ENCODE results near the gene NAT14.
"Not testable (repeated sequence)": the region's sequence is repeated elsewhere in the genome, so short reads cannot be mapped to it uniquely, and the experiment has no call there.

The NAT14 gene

DNA sequence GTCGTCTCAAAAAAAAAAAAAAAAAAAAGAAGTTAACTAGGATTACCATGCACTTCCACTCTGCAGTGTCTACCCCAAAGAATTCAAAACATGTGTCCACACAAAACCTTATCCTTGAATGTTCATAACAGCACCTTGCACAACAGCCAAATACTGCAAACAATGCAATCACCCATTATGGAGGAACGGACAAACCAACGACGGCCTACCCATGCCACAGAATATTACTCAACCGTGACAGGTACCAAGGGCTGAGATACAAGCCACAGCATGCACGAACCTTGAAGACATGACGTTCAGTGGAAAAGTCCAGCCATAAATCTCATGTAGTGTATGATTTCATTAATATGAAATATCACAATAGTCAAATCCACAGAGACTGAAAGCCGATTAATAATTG lies 38.9 kb upstream of the NAT14 start:
- ChIA-PET POLR2A (no interaction called here), CTCF (no interaction called here)
- TF ChIP-seq LEF1 (IDR thresholded peaks at IDR 0.05; ENCODE audit: borderline replicate concordance) = no peak
- TF ChIP-seq ELF4 (IDR thresholded peaks at IDR 0.05) = no peak
- TF ChIP-seq, protein P1, sequence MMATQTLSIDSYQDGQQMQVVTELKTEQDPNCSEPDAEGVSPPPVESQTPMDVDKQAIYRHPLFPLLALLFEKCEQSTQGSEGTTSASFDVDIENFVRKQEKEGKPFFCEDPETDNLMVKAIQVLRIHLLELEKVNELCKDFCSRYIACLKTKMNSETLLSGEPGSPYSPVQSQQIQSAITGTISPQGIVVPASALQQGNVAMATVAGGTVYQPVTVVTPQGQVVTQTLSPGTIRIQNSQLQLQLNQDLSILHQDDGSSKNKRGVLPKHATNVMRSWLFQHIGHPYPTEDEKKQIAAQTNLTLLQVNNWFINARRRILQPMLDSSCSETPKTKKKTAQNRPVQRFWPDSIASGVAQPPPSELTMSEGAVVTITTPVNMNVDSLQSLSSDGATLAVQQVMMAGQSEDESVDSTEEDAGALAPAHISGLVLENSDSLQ (IDR thresholded peaks at IDR 0.05) = no peak
- TF ChIP-seq FOXK2 (IDR thresholded peaks at IDR 0.05) = no peak
- no peak for TF ChIP-seq HDGF (IDR thresholded peaks at IDR 0.05; ENCODE audit: borderline replicate concordance)
- no peak for TF ChIP-seq ZNF384 (IDR thresholded peaks at IDR 0.05)
- no peak for TF ChIP-seq BHLHE40 (IDR thresholded peaks at IDR 0.05; ENCODE audit: borderline replicate concordance)
- TF ChIP-seq NFRKB (IDR thresholded peaks at IDR 0.05) = no peak
- no peak for DNase-seq (ENCODE audit: extremely low spot score)

DNA sequence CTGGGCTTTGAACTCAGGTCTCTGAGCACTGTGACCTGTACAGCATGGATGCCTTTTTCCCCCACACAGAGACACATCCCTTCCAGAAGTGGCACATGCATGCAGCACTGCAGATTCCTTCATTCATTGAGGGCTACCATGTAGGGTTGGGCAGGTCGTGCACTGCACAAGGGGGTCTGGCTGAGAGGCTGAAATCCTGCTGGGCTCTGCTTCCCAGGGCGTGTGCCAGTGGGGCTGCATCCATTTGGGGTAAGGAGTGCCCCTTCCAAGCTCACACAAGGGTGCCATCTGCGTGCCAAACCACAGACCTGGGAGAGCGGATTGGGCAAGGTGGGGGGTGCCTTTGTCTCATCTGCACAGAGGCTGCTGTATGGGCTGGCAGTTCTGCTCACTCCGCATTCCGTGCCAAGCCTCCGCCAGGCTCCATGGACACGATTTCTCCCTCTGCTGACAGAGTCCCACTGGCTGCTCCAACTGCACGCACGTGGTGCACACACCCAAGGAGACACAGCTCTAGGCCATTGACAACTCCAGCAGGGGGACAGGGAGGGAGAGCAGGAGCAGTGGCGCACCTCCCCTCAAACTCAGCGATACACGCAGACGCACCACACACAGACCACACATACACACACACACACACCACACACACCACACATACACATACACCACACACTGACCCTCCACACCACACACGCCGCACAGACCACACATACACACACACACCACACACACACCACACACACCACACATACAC lies 37.4 kb upstream of the NAT14 start:
- ChIA-PET POLR2A (no interaction called here), CTCF (no interaction called here)
- TF ChIP-seq HDGF (IDR thresholded peaks at IDR 0.05; ENCODE audit: borderline replicate concordance) (no peak), ELF4 (IDR thresholded peaks at IDR 0.05) (no peak), FOXM1 (IDR thresholded peaks at IDR 0.05; ENCODE audit: borderline replicate concordance) (no peak), FOXA1 (IDR thresholded peaks at IDR 0.05) (no peak), FOXK2 (IDR thresholded peaks at IDR 0.05) (no peak), LEF1 (IDR thresholded peaks at IDR 0.05; ENCODE audit: borderline replicate concordance) (no peak), BHLHE40 (IDR thresholded peaks at IDR 0.05; ENCODE audit: borderline replicate concordance) (no peak), ARNT (IDR thresholded peaks at IDR 0.05) (no peak), SP1 (IDR thresholded peaks at IDR 0.05) (no peak), NFRKB (IDR thresholded peaks at IDR 0.05) (no peak), L3MBTL2 (conservative IDR thresholded peaks at IDR 0.05) (no peak), SUZ12 (IDR thresholded peaks at IDR 0.05) (no peak), ZNF384 (IDR thresholded peaks at IDR 0.05) (no peak), CTBP1 (IDR thresholded peaks at IDR 0.05; ENCODE audit: borderline replicate concordance) (no peak), TARDBP (IDR thresholded peaks at IDR 0.05) (no peak)
- TF ChIP-seq, protein P1 (IDR thresholded peaks at IDR 0.05) = no peak
- DNase-seq (ENCODE audit: extremely low spot score) = no peak

DNA sequence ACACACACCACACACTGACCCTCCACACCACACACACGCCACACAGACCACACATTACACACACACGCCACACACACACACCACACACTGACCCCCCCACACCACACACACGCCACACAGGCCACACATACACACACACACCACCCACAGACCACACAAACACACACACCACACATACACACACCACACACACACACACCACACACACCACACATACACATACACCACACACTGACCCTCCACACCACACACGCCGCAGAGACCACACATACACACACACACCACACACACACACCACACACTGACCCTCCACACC lies 36.9 kb upstream of the NAT14 start:
- DNase-seq (ENCODE audit: extremely low spot score); CTCF ChIA-PET; POLR2A ChIA-PET: not testable (repeated sequence)

DNA sequence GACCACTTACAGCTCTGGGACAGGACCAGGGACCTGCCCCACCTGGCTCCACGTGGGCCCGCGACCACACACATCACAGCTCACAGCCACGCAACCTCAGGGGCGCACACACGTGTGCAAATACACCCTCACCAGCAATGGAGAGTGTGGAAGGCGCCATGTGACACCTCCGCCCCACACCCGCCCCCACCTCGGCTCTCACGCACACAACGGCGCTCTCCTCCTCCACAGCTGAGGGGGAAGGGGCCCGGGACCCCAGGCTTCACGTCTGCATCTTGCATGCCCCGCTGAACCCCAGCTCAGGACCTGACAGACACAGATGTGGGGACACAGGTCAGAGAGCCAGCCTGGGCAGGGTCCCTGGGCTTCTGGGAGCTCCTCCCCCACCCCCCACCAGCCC lies 35.5 kb upstream of the NAT14 start:
- TF ChIP-seq L3MBTL2 (conservative IDR thresholded peaks at IDR 0.05) (no peak), ZNF384 (IDR thresholded peaks at IDR 0.05) (no peak), FOXK2 (IDR thresholded peaks at IDR 0.05) (no peak), ARNT (IDR thresholded peaks at IDR 0.05) (no peak), BHLHE40 (IDR thresholded peaks at IDR 0.05; ENCODE audit: borderline replicate concordance) (no peak), HDGF (IDR thresholded peaks at IDR 0.05; ENCODE audit: borderline replicate concordance) (no peak), ELF4 (IDR thresholded peaks at IDR 0.05) (no peak), FOXA1 (IDR thresholded peaks at IDR 0.05) (no peak), TARDBP (IDR thresholded peaks at IDR 0.05) (no peak), SP1 (IDR thresholded peaks at IDR 0.05) (no peak), FOXM1 (IDR thresholded peaks at IDR 0.05; ENCODE audit: borderline replicate concordance) (no peak), LEF1 (IDR thresholded peaks at IDR 0.05; ENCODE audit: borderline replicate concordance) (no peak), CTBP1 (IDR thresholded peaks at IDR 0.05; ENCODE audit: borderline replicate concordance) (no peak), NFRKB (IDR thresholded peaks at IDR 0.05) (no peak), SUZ12 (IDR thresholded peaks at IDR 0.05) (no peak)
- TF ChIP-seq, protein P1 (IDR thresholded peaks at IDR 0.05) = no peak
- no peak for DNase-seq (ENCODE audit: extremely low spot score)
- CTCF ChIA-PET = no interaction called here
- POLR2A ChIA-PET = interaction anchor here (1.2 kb wide), 1 partner anchor 27 kb away, joined by 3 read pairs; the partner anchor contains the start of gene ZNF628

DNA sequence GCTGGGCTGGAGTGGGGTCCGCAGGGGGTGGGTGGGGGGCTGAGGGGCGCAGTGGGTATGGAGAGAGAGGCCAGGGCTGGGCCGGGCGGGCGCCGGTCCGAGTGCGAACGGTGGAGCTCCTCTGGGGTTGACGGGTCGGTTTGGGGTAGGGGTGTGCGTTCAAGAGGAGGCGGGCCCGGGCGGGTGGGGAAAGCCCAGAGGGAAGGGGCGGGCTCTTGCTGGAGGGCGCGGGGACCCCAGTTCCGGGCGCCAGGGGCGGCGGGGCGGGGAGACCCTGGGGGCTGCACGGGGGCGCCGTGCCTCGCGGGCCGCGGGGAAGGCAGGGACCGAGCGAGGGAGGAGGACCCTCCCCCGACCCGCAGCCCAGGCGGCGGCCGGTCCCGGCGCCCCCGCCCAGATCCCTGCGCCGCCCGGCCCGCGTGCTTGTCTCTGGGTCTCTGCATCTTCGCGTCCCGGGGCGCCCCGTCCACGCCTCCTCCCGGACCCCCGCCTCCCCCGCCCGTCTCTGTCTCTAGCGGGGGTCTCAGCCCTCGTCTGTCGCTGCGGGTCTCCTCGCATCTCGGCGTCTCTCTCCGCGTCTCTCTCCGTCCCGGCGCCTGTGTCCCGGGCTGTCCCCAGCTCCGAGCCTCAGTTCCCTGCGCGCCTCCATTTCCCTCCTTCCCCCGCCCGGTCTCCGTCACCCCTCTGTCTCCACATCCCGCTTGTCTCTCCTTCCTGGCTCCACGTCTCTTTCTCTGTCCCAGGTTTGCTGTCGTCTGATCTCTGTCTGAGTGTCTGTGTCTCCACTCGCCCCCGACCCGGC lies 33.6 kb upstream of the NAT14 start:
- ChIA-PET CTCF (no interaction called here), POLR2A (interaction anchor here (0.9 kb wide), 1 partner anchor 11 kb away, joined by 3 read pairs; the partner anchor contains the start of gene ISOC2)
- no peak for DNase-seq (ENCODE audit: extremely low spot score)
- TF ChIP-seq NFRKB (IDR thresholded peaks at IDR 0.05) (no peak), CTBP1 (IDR thresholded peaks at IDR 0.05; ENCODE audit: borderline replicate concordance) (no peak), BHLHE40 (IDR thresholded peaks at IDR 0.05; ENCODE audit: borderline replicate concordance) (no peak), FOXM1 (IDR thresholded peaks at IDR 0.05; ENCODE audit: borderline replicate concordance) (no peak), FOXA1 (IDR thresholded peaks at IDR 0.05) (no peak), SUZ12 (IDR thresholded peaks at IDR 0.05) (no peak), TARDBP (IDR thresholded peaks at IDR 0.05) (no peak), FOXK2 (IDR thresholded peaks at IDR 0.05) (no peak)
- TF ChIP-seq, protein P1 (IDR thresholded peaks at IDR 0.05) = no peak

Measured in HEK293T (cell line).